H1 (cell line): ENCODE data around the gene ME3. TPM values are rescaled to one million over a fixed set of nuclear protein-coding genes. Genes with fewer than 3 reads are reported as not detected.

ENCODE experiments used
- CTCF ChIA-PET: fragments of 300-600 bp; sonication (Branson Sonifier 250); formaldehyde crosslinking; loops from one replicate; lab custom pipeline; 2021; ENCODE audit not compliant: partially characterized antibody; lab: Charles Lee
- POLR2A ChIA-PET: fragments of 300-600 bp; sonication (Branson Sonifier 250); formaldehyde crosslinking; loops from one replicate; lab custom pipeline; 2021; ENCODE audit warnings: inconsistent platforms; ENCODE audit not compliant: partially characterized antibody; lab: Charles Lee
- DNase-seq, 2 experiments: peaks; one replicate each; pipeline versions ENCODE4 v3.0.0 to v3.0.0-alpha.2; 2010 to 2022; ENCODE audit warnings: low spot score in 2 of 2, low read depth in 1 of 2, mixed read lengths in 1 of 2
- FAIRE-seq: peaks from 2 replicates; lab custom pipeline; 2011; peaks lifted over from hg19 to GRCh38; lab: Jason Lieb, UNC
- H2AFZ ChIP-seq: 2 replicates; pipeline ENCODE4 v1.8.1; 2012; ENCODE audit warnings: low read length, inconsistent platforms
- H2AK5ac ChIP-seq: 2 replicates; pipeline ENCODE4 v1.6.1; 2013; ENCODE audit warnings: low read depth, low read length
- H2BK120ac ChIP-seq: replicated peaks from 2 replicates; pipeline ENCODE3; 2013; ENCODE audit warnings: low read depth, low read length, inconsistent platforms
- H2BK12ac ChIP-seq: 2 replicates; pipeline ENCODE4 v1.6.1; 2013; ENCODE audit warnings: low read depth, low read length
- H2BK15ac ChIP-seq: 2 replicates; pipeline ENCODE4 v1.6.1; 2013; ENCODE audit warnings: low read length
- H2BK20ac ChIP-seq: 2 replicates; pipeline ENCODE4 v1.6.1; 2013; ENCODE audit warnings: low read length
- H2BK5ac ChIP-seq: 2 replicates; pipeline ENCODE4 v1.6.1; 2013; ENCODE audit warnings: low read depth, low read length
- H3K14ac ChIP-seq: 2 replicates; pipeline ENCODE4 v1.6.1; 2013; ENCODE audit warnings: inconsistent platforms; ENCODE audit not compliant: insufficient read length
- H3K18ac ChIP-seq: 2 replicates; pipeline ENCODE4 v1.6.1; 2013; ENCODE audit warnings: low read length; ENCODE audit errors: extremely low read depth
- H3K23ac ChIP-seq: 2 replicates; pipeline ENCODE4 v1.6.1; 2013; ENCODE audit warnings: inconsistent platforms; ENCODE audit not compliant: insufficient read length
- H3K23me2 ChIP-seq: 2 replicates; pipeline ENCODE4 v1.6.1; 2013; ENCODE audit warnings: low read depth, low read length
- H3K27ac ChIP-seq: 2 replicates; pipeline ENCODE4 v1.6.1; 2011; ENCODE audit warnings: low read depth, low read length, inconsistent platforms
- H3K27me3 ChIP-seq, 4 experiments: replicated peaks in 1 of 4; 1 replicate in 1 of 4; 2 replicates in 3 of 4; pipeline versions ENCODE4 v1.6.1 to v1.8.1; 2011 to 2013; ENCODE audit warnings: low read length in 3 of 4, mild to moderate bottlenecking in 3 of 4, inconsistent platforms in 2 of 4, mixed read lengths in 2 of 4, moderate library complexity in 1 of 4; ENCODE audit not compliant: control insufficient read depth in 3 of 4, insufficient read depth in 3 of 4; ENCODE audit errors: extremely low read depth in 1 of 4
- H3K36me3 ChIP-seq, 4 experiments: 2 replicates each; pipeline versions ENCODE4 v1.6.1 to v1.8.1; 2011 to 2013; ENCODE audit warnings: mild to moderate bottlenecking in 4 of 4, low read length in 3 of 4, moderate library complexity in 2 of 4, control low read depth in 1 of 4, inconsistent platforms in 1 of 4; ENCODE audit not compliant: insufficient read depth in 4 of 4, control insufficient read depth in 2 of 4
- H3K4ac ChIP-seq: replicated peaks from 2 replicates; pipeline ENCODE3; 2013; ENCODE audit warnings: low read length, low read depth, mixed read lengths, inconsistent platforms; ENCODE audit not compliant: insufficient read length
- H3K4me1 ChIP-seq, 4 experiments: replicated peaks in 1 of 4; 1 replicate in 1 of 4; 2 replicates in 3 of 4; pipeline versions ENCODE4 v1.6.1 to v1.8.1; 2011 to 2013; ENCODE audit warnings: low read length in 3 of 4, inconsistent platforms in 2 of 4, mixed read lengths in 1 of 4; ENCODE audit not compliant: insufficient read depth in 4 of 4, control insufficient read depth in 3 of 4
- H3K4me2 ChIP-seq, 2 experiments: 2 replicates each; pipeline versions ENCODE4 v1.6.1 to v1.8.1; 2011 to 2013; ENCODE audit warnings: low read depth in 2 of 2, low read length in 2 of 2, control low read depth in 1 of 2, inconsistent platforms in 1 of 2, mild to moderate bottlenecking in 1 of 2; ENCODE audit not compliant: insufficient read depth in 1 of 2
- H3K4me3 ChIP-seq, 4 experiments: fragments of 200-600, 300-600 bp in 1 of 4; sonication (generic), shearing (Covaris generic), sonication (Bioruptor Twin) in 1 of 4; 2 replicates each; pipeline versions ENCODE4 v1.5.1 to v1.8.1; 2011 to 2016; ENCODE audit warnings: low read length in 4 of 4, low read depth in 3 of 4, control low read depth in 2 of 4, inconsistent platforms in 2 of 4, mild to moderate bottlenecking in 2 of 4, mixed read lengths in 1 of 4, moderate library complexity in 1 of 4; ENCODE audit not compliant: insufficient read depth in 2 of 4; ENCODE audit errors: extremely low read depth in 1 of 4
- H3K56ac ChIP-seq: replicated peaks from 2 replicates; pipeline ENCODE3; 2013; ENCODE audit warnings: low read depth, mild to moderate bottlenecking, mixed read lengths, low read length, inconsistent platforms; ENCODE audit not compliant: insufficient read length
- H3K79me1 ChIP-seq: 2 replicates; pipeline ENCODE4 v1.6.1; 2013; ENCODE audit warnings: low read depth, low read length, control low read depth
- H3K79me2 ChIP-seq, 2 experiments: 2 replicates each; pipeline versions ENCODE4 v1.6.1 to v1.8.1; 2012 to 2013; ENCODE audit warnings: low read length in 2 of 2, mild to moderate bottlenecking in 2 of 2, inconsistent platforms in 1 of 2; ENCODE audit not compliant: insufficient read depth in 2 of 2, control insufficient read depth in 1 of 2
- H3K9ac ChIP-seq, 4 experiments: replicated peaks in 1 of 4; 1 replicate in 1 of 4; 2 replicates in 3 of 4; pipeline versions ENCODE4 v1.6.1 to v1.8.1; 2011 to 2013; ENCODE audit warnings: low read depth in 3 of 4, low read length in 3 of 4, control low read depth in 2 of 4, mild to moderate bottlenecking in 2 of 4, moderate library complexity in 2 of 4, inconsistent platforms in 1 of 4; ENCODE audit errors: extremely low read depth in 1 of 4
- H3K9me3 ChIP-seq, 2 experiments: 2 replicates each; pipeline versions ENCODE4 v1.6.1 to v1.8.1; 2012 to 2013; ENCODE audit warnings: mild to moderate bottlenecking in 2 of 2, moderate library complexity in 2 of 2, control low read depth in 1 of 2, inconsistent platforms in 1 of 2, low read depth in 1 of 2, low read length in 1 of 2, mixed read lengths in 1 of 2; ENCODE audit not compliant: insufficient read depth in 2 of 2
- H4K20me1 ChIP-seq, 2 experiments: replicated peaks in 1 of 2; 2 replicates each; pipeline versions ENCODE3 to v1.8.1; 2011 to 2013; ENCODE audit warnings: inconsistent platforms in 2 of 2, low read length in 2 of 2, mild to moderate bottlenecking in 1 of 2; ENCODE audit not compliant: insufficient read depth in 2 of 2, control insufficient read depth in 1 of 2
- H4K5ac ChIP-seq: 2 replicates; pipeline ENCODE4 v1.6.1; 2013; ENCODE audit warnings: low read length, low read depth, mixed read lengths, inconsistent platforms; ENCODE audit not compliant: insufficient read length
- H4K8ac ChIP-seq: 2 replicates; pipeline ENCODE4 v1.8.0; 2013; ENCODE audit warnings: mild to moderate bottlenecking, moderate library complexity, low read length, inconsistent platforms; ENCODE audit not compliant: insufficient read depth; ENCODE audit errors: extremely low read depth
- H4K91ac ChIP-seq: replicated peaks from 2 replicates; pipeline ENCODE3; 2013; ENCODE audit warnings: low read length, mixed read lengths, inconsistent platforms; ENCODE audit not compliant: insufficient read length
- SP1 ChIP-seq: IDR thresholded peaks from 2 replicates; pipeline ENCODE4 v1.6.1; 2011; ENCODE audit warnings: low read depth, low read length
- WGBS, 2 experiments: shearing (Covaris generic) in 1 of 2; methylation state at CpG; one replicate each; pipeline versions ENCODE4 v1.1.6 to v1.1.7; 2013 to 2015; ENCODE audit warnings: low lambda C conversion rate in 2 of 2, mixed read lengths in 2 of 2, inconsistent platforms in 1 of 2, low coverage in 1 of 2, missing lambda C conversion rate in 1 of 2; ENCODE audit not compliant: insufficient replicate concordance in 2 of 2, insufficient coverage in 1 of 2, insufficient read length in 1 of 2; ENCODE audit errors: extremely low coverage in 1 of 2, missing lambda C conversion rate in 1 of 2; 5-methylcytosine and 5-hydroxymethylcytosine counted together
- polyA plus RNA-seq, 7 experiments: library from polyadenylated mRNA; depleted of rRNA in 3 of 7; stranded (reverse) in 5 of 7; unstranded in 2 of 7; fragments of >200 nt in 5 of 7; fragments of 200-250 nt in 2 of 7; gene quantifications; 1 replicate in 5 of 7; 2 replicates in 1 of 7; 4 replicates in 1 of 7; pipeline versions ENCODE4 v1.2.1 to v1.2.3, GENCODE V29; 2011 to 2013; ENCODE audit warnings: missing spikeins in 2 of 7, mixed read lengths in 2 of 7
- total RNA-seq: library from RNA; stranded (reverse); fragmentation: NEBNext Ultra II Directional; extraction: Animal tissue kit (Norgen Biotek cat#: 25700); gene quantifications from 2 replicates; pipeline ENCODE4 v1.2.1, GENCODE V29; 2021

Gene ME3
- total and polyA plus RNA-seq, 2 of the 8 experiments (the other 6 are each of a cell fraction or from before 2014, with no cell fraction given), result 1.5 to 2.8 TPM

- Histone ChIP-seq H2BK5ac (no peak overlapping the region), H3K9ac (no peak overlapping the region), H2BK120ac (no peak overlapping the region), H3K23me2 (no peaks in the 10 kb centered on the region), H2AK5ac (no peak overlapping the region), H4K20me1 (no peaks in the 10 kb centered on the region), H3K27me3 (no peaks in the 10 kb centered on the region), H3K79me2 (no peaks in the 10 kb centered on the region), H4K8ac (no peak overlapping the region), H3K14ac (no peak overlapping the region), H3K4me2 (no peak overlapping the region), H2BK15ac (no peak overlapping the region), H2BK20ac (no peak overlapping the region), H4K91ac (no peak overlapping the region), H3K4me1 (peaks cover 0 to 3% (median 1%) of the 10 kb centered on the region in 4 experiments; a peak in 2 of 7 replicates), H2AFZ (no peak overlapping the region), H3K79me1 (no peaks in the 10 kb centered on the region), H3K23ac (no peak overlapping the region), H4K5ac (no peak overlapping the region), H3K4ac (no peak overlapping the region), H3K18ac (no peak overlapping the region), H3K56ac (no peak overlapping the region), H2BK12ac (no peak overlapping the region), H3K9me3 (no peaks in the 10 kb centered on the region), H3K36me3 (no peaks in the 10 kb centered on the region), H3K4me3 (no peak overlapping the region), H3K27ac (no peak overlapping the region)
- FAIRE-seq (no peak), DNase-seq (no peak)
- ChIA-PET CTCF (interaction anchor here (0.7 to 1.7 kb wide), 3 partner anchors 11 to 35 kb away, joined by 3 to 7 read pairs (median 3); no protein-coding TSS in a partner anchor), POLR2A (no interaction called here)
- 95% methylated on average over 2 of the region's 2 CpGs; no CpG with 5 or more reads in 1 of the 2 experiments for WGBS, 2 experiments
- TF ChIP-seq SP1, result no peak
Observed at GRCh38 chr11:86625544-86625943, 46.9 kb downstream of the ME3 start.
